GM23338 (cell line): ENCODE data around the gene STMN3. TPM values are rescaled to one million over a fixed set of nuclear protein-coding genes. Genes with fewer than 3 reads are reported as not detected.

Experiments used
- ATAC-seq: fragments of 200-7000 bp; cut with Tn5 transposase; 3 replicates; pipeline ENCODE4 v1.9.1; 2020
- DNase-seq: peaks from one replicate; pipeline ENCODE4 v3.0.0-alpha.2; 2015; ENCODE audit warnings: low spot score
- H2AFZ ChIP-seq: fragments of 200-600 bp; sonication (generic); 2 replicates; pipeline ENCODE4 v1.8.0; 2016; ENCODE audit warnings: antibody characterized with exemption, mild to moderate bottlenecking, moderate library complexity
- H3F3A ChIP-seq: fragments of 200-600 bp; sonication (generic); replicated peaks from 2 replicates; pipeline ENCODE4 v1.8.0; 2017; ENCODE audit warnings: antibody characterized with exemption, mixed run types, low read depth
- H3K27ac ChIP-seq: fragments of 200-600 bp; sonication (generic); 2 replicates; pipeline ENCODE4 v1.6.1; 2016; ENCODE audit warnings: low read depth
- H3K27me3 ChIP-seq: fragments of 200-600 bp; sonication (generic); 2 replicates; pipeline ENCODE4 v1.8.0; 2016; ENCODE audit warnings: mild to moderate bottlenecking, mixed run types, moderate library complexity; ENCODE audit not compliant: insufficient read depth
- H3K36me3 ChIP-seq: fragments of 200-600 bp; sonication (generic); 2 replicates; pipeline ENCODE4 v1.8.0; 2016; ENCODE audit warnings: mild to moderate bottlenecking; ENCODE audit not compliant: insufficient read depth
- H3K4me1 ChIP-seq: fragments of 200-600 bp; sonication (generic); 2 replicates; pipeline ENCODE4 v1.8.0; 2016; ENCODE audit warnings: mild to moderate bottlenecking, moderate library complexity; ENCODE audit not compliant: insufficient read depth
- H3K4me2 ChIP-seq: fragments of 200-600 bp; sonication (generic); 2 replicates; pipeline ENCODE4 v1.7.1; 2017; ENCODE audit warnings: mixed run types
- H3K4me3 ChIP-seq: fragments of 200-600 bp; sonication (generic); 2 replicates; pipeline ENCODE4 v1.6.1; 2016; ENCODE audit warnings: mixed run types
- H3K79me2 ChIP-seq: fragments of 200-600 bp; sonication (generic); replicated peaks from 2 replicates; pipeline ENCODE4 v1.8.0; 2017; ENCODE audit warnings: mild to moderate bottlenecking; ENCODE audit not compliant: insufficient read depth
- H3K9me2 ChIP-seq: fragments of 200-600 bp; sonication (generic); 2 replicates; pipeline ENCODE4 v1.8.0; 2017; ENCODE audit not compliant: insufficient read depth
- H4K20me1 ChIP-seq: fragments of 200-600 bp; sonication (generic); replicated peaks from 2 replicates; pipeline ENCODE4 v1.8.0; 2017; ENCODE audit warnings: mild to moderate bottlenecking; ENCODE audit not compliant: insufficient read depth
- H3K27ac Mint-ChIP-seq: 2 replicates; pipeline ENCODE4 v1.8.0; 2020; ENCODE audit warnings: inconsistent platforms, mild to moderate bottlenecking, moderate library complexity, mixed read lengths
- H3K27me3 Mint-ChIP-seq: 3 replicates; pipeline ENCODE4 v1.8.0; 2022; ENCODE audit warnings: low read depth, mild to moderate bottlenecking, moderate library complexity, mixed read lengths, inconsistent platforms; ENCODE audit not compliant: insufficient read depth, poor library complexity
- H3K36me3 Mint-ChIP-seq: 3 replicates; pipeline ENCODE4 v1.8.0; 2021; ENCODE audit warnings: low read depth, mild to moderate bottlenecking, inconsistent platforms, moderate library complexity, mixed read lengths
- H3K4me1 Mint-ChIP-seq: 3 replicates; pipeline ENCODE4 v1.8.0; 2020; ENCODE audit warnings: mild to moderate bottlenecking, inconsistent platforms, mixed read lengths
- H3K4me3 Mint-ChIP-seq: 3 replicates; pipeline ENCODE4 v1.8.0; 2021; ENCODE audit warnings: moderate library complexity, mild to moderate bottlenecking, inconsistent platforms, mixed read lengths
- H3K9me3 Mint-ChIP-seq: 3 replicates; pipeline ENCODE4 v1.8.0; 2020; ENCODE audit warnings: moderate library complexity, mild to moderate bottlenecking, inconsistent platforms, mixed read lengths
- CREB1 ChIP-seq: fragments of 250-450 bp; sonication (Bioruptor Pico); IDR thresholded peaks from 2 replicates; pipeline ENCODE4 v1.5.0; 2020; ENCODE audit warnings: low read depth, mild to moderate bottlenecking, moderate library complexity
- CTCF ChIP-seq, 2 experiments: fragments of 200-600 bp in 1 of 2; sonication (generic) in 1 of 2; conservative IDR thresholded peaks; 2 replicates each; pipeline versions ENCODE4 v1.5.1 to v1.6.1; 2016 to 2017; ENCODE audit warnings: antibody characterized with exemption in 2 of 2, low read depth in 2 of 2, mild to moderate bottlenecking in 2 of 2, moderate library complexity in 1 of 2
- ETS1 ChIP-seq: IDR thresholded peaks from 2 replicates; pipeline ENCODE4 v1.6.1; 2016; ENCODE audit warnings: antibody characterized with exemption
- EZH2 ChIP-seq: fragments of 200-600 bp; sonication (generic); IDR thresholded peaks from one replicate; pipeline ENCODE4 v1.8.0; 2017; ENCODE audit warnings: antibody characterized with exemption, mild to moderate bottlenecking, low read depth; ENCODE audit not compliant: unreplicated experiment
- EZH2phosphoT487 ChIP-seq: fragments of 200-600 bp; sonication (generic); IDR thresholded peaks from one replicate; pipeline ENCODE4 v1.8.1; 2018; ENCODE audit warnings: antibody characterized with exemption; ENCODE audit not compliant: unreplicated experiment
- JUNB ChIP-seq: IDR thresholded peaks from one replicate; pipeline ENCODE4 v1.6.1; 2016; ENCODE audit warnings: antibody characterized with exemption; ENCODE audit not compliant: unreplicated experiment
- NANOG ChIP-seq: IDR thresholded peaks from 2 replicates; pipeline ENCODE4 v1.6.1; 2016; ENCODE audit warnings: antibody characterized with exemption, borderline replicate concordance
- POLR2AphosphoS5 ChIP-seq: IDR thresholded peaks from 2 replicates; pipeline ENCODE4 v1.6.1; 2016; ENCODE audit warnings: antibody characterized with exemption, low read depth
- REST ChIP-seq: IDR thresholded peaks from one replicate; pipeline ENCODE4 v1.6.1; 2018; ENCODE audit warnings: antibody characterized with exemption; ENCODE audit not compliant: unreplicated experiment
- STAT1 ChIP-seq: IDR thresholded peaks from one replicate; pipeline ENCODE4 v1.6.1; 2016; ENCODE audit warnings: antibody characterized with exemption; ENCODE audit not compliant: unreplicated experiment
- ZNF114 ChIP-seq: fragments of 250-450 bp; sonication (Bioruptor Pico); IDR thresholded peaks from 2 replicates; pipeline ENCODE4 v1.5.0; 2020; ENCODE audit warnings: mild to moderate bottlenecking, moderate library complexity
- ZNF331 ChIP-seq: fragments of 250-450 bp; sonication (Bioruptor Pico); IDR thresholded peaks from 2 replicates; pipeline ENCODE4 v1.5.0; 2020; ENCODE audit warnings: low read depth, mild to moderate bottlenecking, moderate library complexity
- ZNF462 ChIP-seq: fragments of 250-450 bp; sonication (Bioruptor Pico); IDR thresholded peaks from 2 replicates; pipeline ENCODE4 v1.5.0; 2020; ENCODE audit warnings: mild to moderate bottlenecking, moderate library complexity
- polyA plus RNA-seq: library from polyadenylated mRNA; unstranded; fragments of >200 nt; fragmentation: Nextera tagmentation; extraction: Ambion mirVana; gene quantifications from 2 replicates; pipeline ENCODE4 v1.2.1, GENCODE V29; 2016
- total RNA-seq: library from RNA; depleted of rRNA; stranded (reverse); fragments of >200 nt; shearing (Covaris generic); gene quantifications from 2 replicates; pipeline ENCODE4 v1.2.3, GENCODE V29; 2014

STMN3 gene
- total and polyA plus RNA-seq, 2 experiments from 2014 or later = 28.6 to 61.3 TPM

- Histone ChIP-seq H3K4me1 (no peaks in the 10 kb centered on the region; the same call in 1 of the 2 replicates), H3F3A (no peaks in the 10 kb centered on the region), H3K79me2 (peaks cover 66% of the 10 kb centered on the region), H3K27me3 (no peaks in the 10 kb centered on the region), H3K36me3 (no peaks in the 10 kb centered on the region), H3K4me3 (no peak overlapping the region), H3K9me2 (no peaks in the 10 kb centered on the region), H3K4me2 (no peak overlapping the region), H3K27ac (no peak overlapping the region), H4K20me1 (no peaks in the 10 kb centered on the region; the same call in 1 of the 2 replicates), H2AFZ (no peak overlapping the region)
- ATAC-seq = no peak
- DNase-seq = no peak
- Mint-ChIP-seq H3K4me3 (no peak overlapping the region), H3K4me1 (peaks cover 15% of the 10 kb centered on the region), H3K9me3 (0 out of 3 replicates have a peak, but pooled peaks cover 2% of the 10 kb centered on the region), H3K36me3 (peaks cover 35% of the 10 kb centered on the region), H3K27me3 (peaks cover 12% of the 10 kb centered on the region), H3K27ac (peak overlapping the region; percentile 33; the same call in 1 of the 2 replicates)
- TF ChIP-seq STAT1 (no peak), POLR2AphosphoS5 (no peak), ZNF114 (CRISPR knock-in tag) (no peak), EZH2 (no peak), ZNF462 (CRISPR knock-in tag) (no peak), JUNB (no peak), ZNF331 (no peak), EZH2phosphoT487 (no peak), CTCF (conservative IDR thresholded peaks at IDR 0.05; ENCODE audit: low read depth in 2 of 2) (no peak), ETS1 (no peak), NANOG (no peak), REST (no peak), CREB1 (CRISPR knock-in tag) (no peak)
These were observed 32.2 kb downstream of the STMN3 start for GRCh38 chr20:63620991-63621390.
